Tibial nerve (tissue), 4 donors: Measurements from ENCODE around the gene CENPL. TPM values are rescaled to one million over a fixed set of nuclear protein-coding genes. Genes with fewer than 3 reads are reported as not detected.

Source experiments
- DNase-seq, 2 donors: peaks; one replicate each; pipeline ENCODE4 v3.0.0-alpha.2; 2019; ENCODE audit warnings: low spot score in 2 of 2
- H3K27ac ChIP-seq, 4 donors: fragments of 200-600 bp; sonication (generic) in 3 of 4; one replicate each; pipeline ENCODE4 v1.5.1; 2017 to 2019; ENCODE audit warnings: mild to moderate bottlenecking in 1 of 4
- H3K27me3 ChIP-seq, 2 donors: fragments of 200-600 bp; sonication (generic) in 1 of 2; one replicate each; pipeline versions ENCODE4 v1.5.1 to v1.6.0; 2017 to 2019
- H3K36me3 ChIP-seq, 3 donors: fragments of 200-600 bp; sonication (generic); one replicate each; pipeline ENCODE4 v1.5.1; 2018 to 2019
- H3K4me1 ChIP-seq, 4 donors: fragments of 200-600 bp; sonication (generic) in 3 of 4; one replicate each; pipeline ENCODE4 v1.5.1; 2017 to 2019
- H3K4me3 ChIP-seq, 4 donors: fragments of 200-600 bp; sonication (generic) in 3 of 4; one replicate each; pipeline ENCODE4 v1.5.1; 2017 to 2019; ENCODE audit warnings: mild to moderate bottlenecking in 1 of 4, moderate library complexity in 1 of 4
- H3K9me3 ChIP-seq, 4 donors: fragments of 200-600 bp; sonication (generic) in 3 of 4; one replicate each; pipeline ENCODE4 v1.5.1; 2017 to 2019
- CTCF ChIP-seq, 5 experiments: fragments of 200-600 bp in 3 of 5; fragments of 450-650 bp in 2 of 5; sonication (generic) in 3 of 5; IDR thresholded peaks; one replicate each; pipeline ENCODE4 v1.5.1; 2016 to 2019; ENCODE audit warnings: antibody characterized with exemption in 5 of 5, mild to moderate bottlenecking in 3 of 5, moderate library complexity in 2 of 5
- EP300 ChIP-seq, 2 donors: sonication (generic); formaldehyde crosslinking; IDR thresholded peaks; one replicate each; pipeline ENCODE4 v1.6.1; 2017; ENCODE audit warnings: antibody characterized with exemption in 2 of 2, mild to moderate bottlenecking in 1 of 2
- POLR2A ChIP-seq, 2 donors: fragments of 450-650 bp; IDR thresholded peaks; one replicate each; pipeline ENCODE4 v1.6.1; 2017; ENCODE audit warnings: antibody characterized with exemption in 2 of 2, mild to moderate bottlenecking in 2 of 2, moderate library complexity in 2 of 2
- WGBS, 2 donors: methylation state at CpG; one replicate each; pipeline ENCODE4 v1.1.5; 2018; 5-methylcytosine and 5-hydroxymethylcytosine counted together
- small RNA-seq: library from RNA; depleted of rRNA; stranded (forward); fragments of <200 nt; gene quantifications from one replicate; pipeline ENCODE3, GENCODE V24; 2016
- total RNA-seq, 4 donors: library from RNA; depleted of rRNA; stranded (reverse); fragments of >200 nt; gene quantifications; one replicate each; pipeline ENCODE4 v1.1.0, GENCODE V29; 2016

Gene CENPL
- total RNA-seq, 4 donors from 2014 or later, result 4.2 to 8.1 (median 5.1) TPM

- Histone ChIP-seq H3K27ac (no peak overlapping the region), H3K27me3 (no peaks in the 10 kb centered on the region), H3K4me1 (no peaks in the 10 kb centered on the region), H3K36me3 (peaks cover 0 to 58% (median 31%) of the 10 kb centered on the region in 3 donors), H3K9me3 (peaks cover 0 to 14% (median 2%) of the 10 kb centered on the region in 4 donors), H3K4me3 (no peak overlapping the region)
- TF ChIP-seq CTCF (IDR thresholded peaks at IDR 0.05) (no peak), POLR2A (IDR thresholded peaks at IDR 0.05) (no peak), EP300 (IDR thresholded peaks at IDR 0.05) (no peak)
- DNase-seq, result no peak
- 96 to 97% methylated on average over 5 of the region's 5 CpGs for WGBS, 2 donors
Measured at GRCh38 chr1:173758980-173759379, 65.7 kb downstream of the CENPL start.

DNA sequence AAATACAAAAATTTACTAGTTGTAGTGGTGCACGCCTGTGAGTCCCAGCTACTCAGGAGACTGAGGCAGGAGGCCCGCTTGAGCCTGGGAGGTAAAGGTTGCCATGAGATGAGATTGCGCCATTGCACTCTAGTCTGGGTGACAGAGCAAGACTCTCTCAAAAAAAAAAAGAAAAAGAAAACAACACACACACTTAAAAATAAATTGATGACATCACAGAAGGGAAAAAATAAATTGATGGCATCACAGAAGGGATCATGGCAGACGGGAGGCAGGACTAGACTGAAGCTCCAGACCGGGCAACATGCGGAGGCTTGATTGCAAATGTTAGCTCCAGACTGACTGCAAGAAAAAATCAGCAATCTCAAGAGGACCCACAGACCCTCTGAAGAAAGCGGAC lies 66.6 kb downstream of the CENPL start:
- TF ChIP-seq CTCF (IDR thresholded peaks at IDR 0.05) (no peak), POLR2A (IDR thresholded peaks at IDR 0.05) (no peak), EP300 (IDR thresholded peaks at IDR 0.05) (no peak)

GRCh38 chr1:173757666-173758065 lies 67.0 kb downstream of the CENPL start:
- no peak overlapping the region for H3K4me3 ChIP-seq
- TF ChIP-seq EP300 (IDR thresholded peaks at IDR 0.05) (no peak), POLR2A (IDR thresholded peaks at IDR 0.05) (no peak), CTCF (IDR thresholded peaks at IDR 0.05) (no peak)
- H3K36me3 ChIP-seq, result peaks cover 0 to 71% (median 31%) of the 10 kb centered on the region in 3 donors
- DNase-seq, result no peak
- peaks cover 0 to 2% (median 0%) of the 10 kb centered on the region in 4 donors for H3K9me3 ChIP-seq
- no peaks in the 10 kb centered on the region for H3K27me3 ChIP-seq
- H3K4me1 ChIP-seq, result no peaks in the 10 kb centered on the region
- WGBS, 2 donors, result 88 to 94% methylated on average over 4 of the region's 4 CpGs
- H3K27ac ChIP-seq, result no peak overlapping the region

More for the DNA sequence above, 66.6 kb downstream of the CENPL start:
- Histone ChIP-seq H3K27me3 (no peaks in the 10 kb centered on the region), H3K4me1 (no peaks in the 10 kb centered on the region), H3K4me3 (no peak overlapping the region), H3K36me3 (peaks cover 0 to 67% (median 31%) of the 10 kb centered on the region in 3 donors), H3K27ac (no peak overlapping the region), H3K9me3 (peaks cover 0 to 7% (median under 1%) of the 10 kb centered on the region in 4 donors)
- no peak for DNase-seq
- 97 to 99% methylated on average over 7 of the region's 7 CpGs for WGBS, 2 donors

- no peaks in the 10 kb centered on the region for H3K4me1 ChIP-seq
- peaks cover 3 to 73% (median 26%) of the 10 kb centered on the region in 3 donors for H3K36me3 ChIP-seq
Measured at GRCh38 chr1:173753830-173754229, 70.9 kb downstream of the CENPL start.

More at GRCh38 chr1:173753830-173754229, 70.9 kb downstream of the CENPL start:
- no peak for DNase-seq
- Histone ChIP-seq H3K27me3 (no peaks in the 10 kb centered on the region), H3K27ac (no peak overlapping the region), H3K9me3 (no peaks in the 10 kb centered on the region), H3K4me3 (no peak overlapping the region)
- TF ChIP-seq EP300 (IDR thresholded peaks at IDR 0.05) (no peak), CTCF (IDR thresholded peaks at IDR 0.05) (no peak), POLR2A (IDR thresholded peaks at IDR 0.05) (no peak)

Small RNA genes lying within 50 kb of the gene (small RNA-seq; reads per million reads assigned to genes)
- not detected for gene RF00019

Other genes with a start within 250 kb of the CENPL start
- gene SLC9C2, start 221.8 kb downstream of the CENPL start, total RNA-seq, result under 1 TPM in 1 of 4 donors, not detected in 3; 0.21 TPM
- not detected for gene TEX50, start 189.5 kb downstream of the CENPL start, total RNA-seq
- 1 to 10 TPM in 2 of 4 donors, under 1 TPM in 1, not detected in 1; 0.44 to 1.8 (median 1.7) TPM for gene ANKRD45, start 155.0 kb downstream of the CENPL start, total RNA-seq
- 10 to 100 TPM; 19.2 to 64.9 (median 34.6) TPM for gene KLHL20, start 109.9 kb downstream of the CENPL start, total RNA-seq
- gene DARS2, start 210 bp downstream of the CENPL start, total RNA-seq, result 10 to 100 TPM; 10.4 to 18.8 (median 12.3) TPM
- 100 to 1,000 TPM; 348 to 615 (median 564) TPM for gene GAS5, start 43.1 kb upstream of the CENPL start, total RNA-seq
- gene ZBTB37, start 43.5 kb upstream of the CENPL start, total RNA-seq, result 10 to 100 TPM; 11.7 to 17.0 (median 13.7) TPM
- not detected for gene SERPINC1, start 92.4 kb upstream of the CENPL start, total RNA-seq
- 10 to 100 TPM; 19.7 to 26.2 (median 22.9) TPM for gene RC3H1, start 197.5 kb upstream of the CENPL start, total RNA-seq